ENCODE results near the gene MTERF1.

MTERF1 gene

GRCh38 chr7:91827169-91827568, 53.3 kb downstream of the MTERF1 start:
- DNase-seq: no peak

DNA sequence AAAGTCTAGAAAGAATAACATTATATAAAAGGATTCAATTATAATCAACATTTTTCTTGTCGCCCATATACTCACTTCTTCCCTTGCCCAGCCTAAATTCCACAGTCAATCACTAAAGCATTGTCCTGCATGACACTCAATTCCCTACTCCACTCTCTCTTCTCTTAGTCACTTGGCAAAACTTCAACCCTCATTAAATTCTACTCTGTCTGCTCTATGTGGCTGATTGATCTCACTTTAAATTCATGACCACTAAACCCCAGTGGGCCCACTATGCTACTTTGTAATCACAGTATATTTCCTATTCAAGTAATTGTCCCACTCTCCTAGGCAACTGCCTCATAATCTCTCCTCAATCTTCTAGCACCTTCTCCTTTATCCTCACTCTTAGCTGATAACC, 54.1 kb downstream of the MTERF1 start:
- DNase-seq: no peak

DNA sequence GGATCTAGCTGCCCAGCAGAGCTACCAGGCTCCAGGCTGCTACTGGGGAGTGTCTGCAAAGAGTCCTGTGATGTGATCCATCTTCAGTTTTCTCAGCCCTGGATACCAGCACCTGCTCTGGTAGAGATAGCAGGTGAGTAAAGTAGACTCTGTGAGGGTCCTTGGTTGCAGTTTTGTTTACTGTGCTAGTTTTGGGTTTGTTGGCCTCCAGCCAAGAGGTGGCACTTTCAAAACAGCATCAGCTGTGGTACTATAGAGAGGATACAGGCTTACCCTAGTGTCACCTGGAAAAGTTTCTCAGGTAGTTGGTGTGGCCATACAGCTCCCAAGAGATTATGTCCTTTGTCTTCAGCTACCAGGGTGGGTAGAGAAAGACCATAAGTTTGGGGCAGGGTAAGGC, 56.3 kb downstream of the MTERF1 start:
- DNase-seq: no peak
